DOHH2 (cell line): ENCODE results near the gene GNB1L.

Experiments
- CTCF ChIP-seq: fragments of 200-600 bp; sonication (generic); IDR thresholded peaks from one replicate; pipeline ENCODE4 v1.5.1; 2014; ENCODE audit warnings: antibody characterized with exemption, mild to moderate bottlenecking, low read depth, low read length; ENCODE audit not compliant: poor library complexity, severe bottlenecking
- EZH2phosphoT487 ChIP-seq: fragments of 200-600 bp; sonication (generic); IDR thresholded peaks from 2 replicates; pipeline ENCODE4 v1.6.1; 2017; ENCODE audit warnings: borderline replicate concordance, mild to moderate bottlenecking, antibody characterized with exemption, low read length, moderate library complexity, mixed read lengths

DNA sequence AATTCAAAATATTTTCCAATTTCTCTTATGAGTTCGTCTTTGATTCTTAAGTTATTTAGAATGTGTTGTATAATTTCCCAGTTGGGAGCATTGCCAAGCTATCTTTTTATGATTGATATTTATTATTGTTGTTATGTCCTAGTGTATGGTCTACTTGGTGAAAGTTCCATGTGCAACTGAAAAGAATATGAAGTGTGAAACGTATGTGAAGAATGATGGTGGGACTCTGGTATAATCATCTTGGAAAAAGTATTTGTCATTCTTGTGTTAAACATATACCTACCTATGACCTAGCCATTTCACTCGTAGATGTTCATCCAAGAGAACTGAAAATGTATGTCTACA, 12.0 kb upstream of the GNB1L start:
- TF ChIP-seq CTCF (no peak), EZH2phosphoT487 (no peak)
